ENCODE results near the gene OSCP1. TPM values are rescaled to one million over a fixed set of nuclear protein-coding genes. Genes with fewer than 3 reads are reported as not detected.

The OSCP1 gene
- total RNA-seq, 4 donors from 2014 or later, result 8.2 to 10.8 (median 9.6) TPM

DNA sequence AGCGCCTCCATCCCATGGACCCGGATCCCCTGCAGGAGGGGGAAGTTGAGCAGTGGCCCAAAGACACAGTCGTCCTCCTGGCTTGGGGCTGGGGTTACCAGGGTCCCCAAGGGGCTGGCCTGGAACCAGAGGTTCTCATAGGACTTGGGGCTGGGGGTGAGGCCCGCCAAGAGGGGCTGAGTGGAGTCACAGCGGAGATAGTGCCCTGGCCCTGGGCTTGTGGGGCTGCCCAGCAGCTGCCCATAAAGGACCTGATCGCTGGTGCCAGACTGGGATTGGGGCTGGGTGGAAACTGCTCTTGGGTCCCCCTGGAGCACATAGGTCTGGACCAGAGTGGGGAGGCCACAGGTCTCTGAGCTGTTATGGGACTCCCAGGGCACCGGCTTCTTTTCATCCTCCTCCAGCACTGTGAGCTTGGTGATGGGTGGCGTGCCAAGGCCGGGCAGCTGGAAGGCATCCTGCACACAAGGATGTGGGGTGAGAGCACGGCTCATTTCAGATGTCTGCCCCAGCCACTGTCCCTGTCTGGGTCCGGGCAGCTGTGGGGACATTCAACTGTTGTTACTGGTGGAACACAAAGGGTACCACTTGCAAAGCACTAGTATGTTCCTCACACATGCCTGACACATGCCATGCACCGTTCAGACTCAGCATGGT, 16.2 kb upstream of the OSCP1 start:
- TF ChIP-seq EP300 (IDR thresholded peaks at IDR 0.05), result no peak
- TF ChIP-seq, protein P1, sequence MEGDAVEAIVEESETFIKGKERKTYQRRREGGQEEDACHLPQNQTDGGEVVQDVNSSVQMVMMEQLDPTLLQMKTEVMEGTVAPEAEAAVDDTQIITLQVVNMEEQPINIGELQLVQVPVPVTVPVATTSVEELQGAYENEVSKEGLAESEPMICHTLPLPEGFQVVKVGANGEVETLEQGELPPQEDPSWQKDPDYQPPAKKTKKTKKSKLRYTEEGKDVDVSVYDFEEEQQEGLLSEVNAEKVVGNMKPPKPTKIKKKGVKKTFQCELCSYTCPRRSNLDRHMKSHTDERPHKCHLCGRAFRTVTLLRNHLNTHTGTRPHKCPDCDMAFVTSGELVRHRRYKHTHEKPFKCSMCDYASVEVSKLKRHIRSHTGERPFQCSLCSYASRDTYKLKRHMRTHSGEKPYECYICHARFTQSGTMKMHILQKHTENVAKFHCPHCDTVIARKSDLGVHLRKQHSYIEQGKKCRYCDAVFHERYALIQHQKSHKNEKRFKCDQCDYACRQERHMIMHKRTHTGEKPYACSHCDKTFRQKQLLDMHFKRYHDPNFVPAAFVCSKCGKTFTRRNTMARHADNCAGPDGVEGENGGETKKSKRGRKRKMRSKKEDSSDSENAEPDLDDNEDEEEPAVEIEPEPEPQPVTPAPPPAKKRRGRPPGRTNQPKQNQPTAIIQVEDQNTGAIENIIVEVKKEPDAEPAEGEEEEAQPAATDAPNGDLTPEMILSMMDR (IDR thresholded peaks at IDR 0.05), result no peak
- TF ChIP-seq POLR2AphosphoS5 (IDR thresholded peaks at IDR 0.05), result no peak
- TF ChIP-seq POLR2A (IDR thresholded peaks at IDR 0.05; ENCODE audit: low read depth), result no peak
- WGBS, result 61% methylated on average over 3 of the region's 12 CpGs
- Histone ChIP-seq H3K9me3 (no peaks in the 10 kb centered on the region), H3K36me3 (peaks cover under 1 to 9% (median 7%) of the 10 kb centered on the region in 4 donors), H3K4me1 (peaks cover 13 to 29% (median 24%) of the 10 kb centered on the region in 4 donors), H3K27me3 (no peaks in the 10 kb centered on the region), H3K4me3 (no peak overlapping the region), H3K27ac (replicated peaks in 1 of 4) (no peak overlapping the region)
- intact Hi-C loops (cut with DNase I), result no loop called here
- DNase-seq (ENCODE audit: extremely low spot score), result no peak

DNA sequence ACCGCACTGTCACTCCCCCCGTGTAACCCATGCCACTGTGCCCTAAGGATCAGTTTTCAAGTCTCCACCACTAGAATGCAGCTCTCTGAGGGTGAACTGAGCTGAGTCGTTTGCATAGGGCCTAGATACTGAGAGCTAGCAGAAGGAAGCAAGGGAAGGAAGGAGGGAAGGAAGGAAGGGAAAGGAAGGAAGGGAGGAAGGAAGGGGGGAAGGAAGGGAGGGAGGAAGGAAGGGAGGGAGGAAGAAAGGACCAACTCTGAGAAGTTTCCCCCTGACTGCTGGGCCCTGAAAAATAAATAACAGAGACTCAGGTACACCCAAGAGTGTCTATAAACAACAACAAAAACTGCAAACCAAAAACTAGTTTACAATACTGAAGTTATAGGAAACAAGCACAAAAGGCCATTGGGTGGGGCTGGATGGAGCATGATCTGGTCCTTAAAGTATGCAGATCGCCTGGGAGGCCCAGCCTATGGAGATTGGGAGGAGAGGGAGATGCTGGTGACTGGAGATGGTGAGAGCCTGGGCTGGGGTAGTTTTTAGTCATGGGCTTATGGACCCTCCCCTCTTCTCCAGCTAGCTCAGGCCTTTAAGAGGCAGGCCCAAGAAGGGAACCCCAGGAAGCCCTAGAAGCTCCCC, 15.6 kb upstream of the OSCP1 start:
- H3K4me3 ChIP-seq, result no peak overlapping the region
- peaks cover 7 to 16% (median 13%) of the 10 kb centered on the region in 4 donors for H3K36me3 ChIP-seq
- no peaks in the 10 kb centered on the region for H3K27me3 ChIP-seq
- no peaks in the 10 kb centered on the region for H3K9me3 ChIP-seq
- TF ChIP-seq POLR2AphosphoS5 (IDR thresholded peaks at IDR 0.05), result no peak
- no peak for TF ChIP-seq POLR2A (IDR thresholded peaks at IDR 0.05; ENCODE audit: low read depth)
- TF ChIP-seq EP300 (IDR thresholded peaks at IDR 0.05), result no peak
- TF ChIP-seq, protein P1 (IDR thresholded peaks at IDR 0.05), result no peak
- DNase-seq (ENCODE audit: extremely low spot score), result no peak
- H3K4me1 ChIP-seq, result peaks cover 13 to 29% (median 24%) of the 10 kb centered on the region in 4 donors
- intact Hi-C loops (cut with DNase I), result no loop called here
- WGBS, result 62% methylated on average over 4 of the region's 4 CpGs
- no peak overlapping the region for H3K27ac ChIP-seq (replicated peaks in 1 of 4)

DNA sequence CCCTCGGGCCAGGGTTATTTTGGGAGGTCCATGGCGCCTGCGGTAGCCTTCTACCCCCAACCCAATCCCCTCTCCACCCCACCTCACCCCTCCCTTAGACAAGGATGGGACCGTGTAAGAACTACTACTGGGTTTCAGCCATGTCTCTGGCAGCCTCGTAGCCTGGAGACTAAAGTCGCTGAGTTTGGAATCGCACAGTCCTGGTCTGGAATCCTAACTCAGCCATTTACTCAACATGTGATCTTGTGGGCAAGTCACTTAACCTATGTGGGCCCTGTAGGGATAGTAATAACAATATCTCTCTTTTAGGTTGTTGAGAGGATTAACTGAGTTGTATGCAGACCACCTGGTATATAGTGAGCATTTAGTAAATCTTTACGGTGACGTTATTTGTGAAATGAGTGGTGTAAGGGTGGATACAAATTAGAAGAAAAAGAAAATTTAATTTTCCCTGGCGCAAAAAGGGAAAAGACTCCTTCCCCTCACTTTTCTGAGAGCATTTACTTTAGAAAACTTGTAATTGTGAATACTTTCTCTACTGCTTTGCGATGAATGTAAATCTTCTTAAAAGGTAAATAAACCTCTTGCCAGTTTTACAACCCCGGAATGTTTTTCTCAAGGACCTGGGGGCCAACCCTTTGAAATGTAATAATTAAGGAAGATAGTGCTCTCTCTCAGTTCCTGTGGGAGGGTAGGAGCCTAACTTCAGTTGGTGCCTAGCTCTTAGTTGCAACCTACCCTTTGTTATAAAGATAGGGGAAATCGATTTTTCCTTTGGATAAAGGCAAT, 14.5 kb upstream of the OSCP1 start:
- H3K36me3 ChIP-seq, result peaks cover 17 to 26% (median 24%) of the 10 kb centered on the region in 4 donors
- peak overlapping the region; percentile 70 to 79 (median 75) for H3K4me3 ChIP-seq
- TF ChIP-seq POLR2AphosphoS5 (IDR thresholded peaks at IDR 0.05), result no peak
- no peak for TF ChIP-seq POLR2A (IDR thresholded peaks at IDR 0.05; ENCODE audit: low read depth)
- TF ChIP-seq, protein P1 (IDR thresholded peaks at IDR 0.05), result no peak
- no peak for TF ChIP-seq EP300 (IDR thresholded peaks at IDR 0.05)
- intact Hi-C loops (cut with DNase I), result no loop called here
- H3K9me3 ChIP-seq, result no peaks in the 10 kb centered on the region
- DNase-seq (ENCODE audit: extremely low spot score), result no peak
- no peaks in the 10 kb centered on the region for H3K27me3 ChIP-seq
- WGBS, result 31% methylated on average over 13 of the region's 13 CpGs
- peak overlapping the region; percentile 86 to 95 (median 92) for H3K27ac ChIP-seq (replicated peaks in 1 of 4)
- H3K4me1 ChIP-seq, result peaks cover 13 to 29% (median 24%) of the 10 kb centered on the region in 4 donors

DNA sequence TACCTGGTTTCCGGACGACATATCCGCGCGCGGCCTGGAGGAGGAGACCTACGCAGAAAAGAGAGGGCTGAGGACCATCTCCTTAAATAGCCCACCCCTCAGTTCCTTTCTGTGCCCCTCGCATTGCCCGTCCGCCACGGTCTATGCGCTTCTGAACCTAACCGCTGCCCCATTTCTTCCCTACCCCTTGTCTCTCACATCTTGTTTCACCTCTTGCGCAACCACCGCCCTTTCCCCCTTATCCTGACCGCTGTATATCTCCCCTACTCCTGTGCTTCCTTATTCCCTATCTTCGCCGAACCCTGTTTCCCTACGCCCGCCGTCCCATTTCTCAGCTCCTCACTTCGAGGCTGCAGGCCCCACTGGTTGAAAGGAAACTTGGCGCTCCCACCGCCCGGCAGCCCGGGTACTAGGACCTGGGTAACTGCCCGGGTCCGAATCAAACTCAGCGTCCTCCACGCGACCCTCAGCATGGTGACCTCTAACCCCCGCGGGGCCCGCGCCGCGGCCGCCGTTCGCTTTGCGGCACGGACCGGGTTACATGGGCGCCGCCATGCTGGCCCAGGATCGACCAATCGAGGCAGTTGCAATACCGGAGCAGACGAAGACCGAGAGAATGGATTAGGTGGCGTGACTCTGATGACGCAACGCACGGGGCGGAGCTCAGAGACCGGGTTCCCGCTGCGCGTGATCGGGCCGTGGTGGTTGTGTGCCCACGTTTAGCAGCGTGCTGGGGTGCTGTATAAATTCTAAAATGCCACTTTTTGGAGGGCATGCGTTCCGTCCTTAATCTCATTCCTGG, 13.8 kb upstream of the OSCP1 start, which contains the start of gene MRPS15:
TSS of gene MRPS15 (minus strand) at position 582 of the 802 bp plus-strand sequence. CDS start at position 473, 109 bp downstream.
- H3K4me3 ChIP-seq, result peak within 1 kb of the TSS; percentile 70 to 79 (median 75)
- intact Hi-C loops (cut with DNase I), result no loop called here
- peaks cover 17 to 34% (median 32%) of the 10 kb centered on the region in 4 donors for H3K36me3 ChIP-seq
- DNase-seq (ENCODE audit: extremely low spot score), result peak; percentile 99
- H3K4me1 ChIP-seq, result peaks cover 13 to 29% (median 24%) of the 10 kb centered on the region in 4 donors
- no peaks in the 10 kb centered on the region for H3K9me3 ChIP-seq
- TF ChIP-seq POLR2AphosphoS5 (IDR thresholded peaks at IDR 0.05) (peak; percentile 94 to 98), EP300 (IDR thresholded peaks at IDR 0.05) (no peak), POLR2A (IDR thresholded peaks at IDR 0.05; ENCODE audit: low read depth) (peak; percentile 62)
- TF ChIP-seq, protein P1 (IDR thresholded peaks at IDR 0.05), result peak in 1 of 3 experiments; percentile 4
- no peaks in the 10 kb centered on the region for H3K27me3 ChIP-seq
- WGBS, result under 1% methylated on average over 63 of the region's 65 CpGs
- peak within 1 kb of the TSS; percentile 86 to 95 (median 92) for H3K27ac ChIP-seq (replicated peaks in 1 of 4)

Data from esophagus muscularis mucosa (tissue), 4 donors.